ENCODE data around the gene PITPNM2. TPM values are rescaled to one million over a fixed set of nuclear protein-coding genes. Genes with fewer than 3 reads are reported as not detected.

PITPNM2 gene
- total and polyA plus RNA-seq, 9 of the 15 experiments (the other 6 are each of a cell fraction or from before 2014, with no cell fraction given), result 0.03 to 10.8 (median 2.9) TPM

DNA sequence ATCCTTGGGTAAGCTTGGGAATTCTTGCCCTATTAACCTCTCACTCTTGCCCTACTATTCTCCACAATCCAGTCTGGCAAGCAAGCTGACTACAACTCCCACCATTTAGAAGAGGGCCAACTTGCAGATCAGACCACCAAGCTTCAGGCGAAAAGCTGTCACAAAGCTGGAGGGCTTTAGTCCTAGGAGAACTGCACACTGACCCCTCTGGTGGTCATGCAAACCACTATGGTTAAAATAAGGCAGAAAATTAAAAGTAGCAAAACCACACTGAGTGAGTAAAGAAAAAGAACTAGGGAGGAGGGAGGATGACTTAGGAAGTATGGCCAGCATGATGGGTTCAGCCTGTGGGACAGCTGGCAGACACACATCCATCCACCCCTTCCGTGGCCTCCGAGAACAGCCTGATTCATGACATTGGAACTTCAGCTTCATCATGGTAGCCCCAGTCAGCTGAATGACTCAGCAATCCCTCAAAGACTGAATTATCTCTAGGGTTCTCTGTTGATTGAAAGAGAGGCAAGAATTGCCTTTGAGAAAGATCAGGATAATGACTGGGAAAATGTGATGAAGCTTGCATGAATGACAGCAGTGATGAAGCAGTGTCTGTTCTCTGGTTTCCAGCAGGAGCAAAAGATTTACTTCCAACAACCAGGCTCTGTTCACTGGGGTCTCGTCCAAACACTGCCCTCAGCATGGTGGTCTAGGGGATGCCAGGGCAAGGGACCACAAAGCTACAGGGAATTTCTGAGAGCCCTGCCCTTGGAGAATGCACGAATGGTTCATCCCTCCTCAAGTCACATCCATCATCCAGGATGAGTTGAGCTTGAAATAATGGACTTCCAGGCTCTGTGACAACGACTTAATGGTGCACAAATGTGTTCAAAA is 24.4 kb downstream of the PITPNM2 start (continued):
- no peak for TF ChIP-seq MGA (IDR thresholded peaks at IDR 0.05)
- TF ChIP-seq CHCHD3 (CRISPR knock-in tag; IDR thresholded peaks at IDR 0.05), result no peak
- TF ChIP-seq MYC (IDR thresholded peaks at IDR 0.05; ENCODE audit: low read depth, low read length), result peak; percentile 34; the same call in 1 of the 2 replicates
- no peak for TF ChIP-seq MYC (CRISPR knock-in tag; IDR thresholded peaks at IDR 0.05; ENCODE audit: borderline replicate concordance, low read depth)
- no peak for TF ChIP-seq MTF1 (CRISPR knock-in tag; IDR thresholded peaks at IDR 0.05; ENCODE audit: borderline replicate concordance)
- no peak for TF ChIP-seq ZNF174 (CRISPR knock-in tag; IDR thresholded peaks at IDR 0.05)
- TF ChIP-seq MYBL2 (IDR thresholded peaks at IDR 0.05; ENCODE audit: low read depth), result no peak
- no peak for TF ChIP-seq MYBL2 (CRISPR knock-in tag; IDR thresholded peaks at IDR 0.05; ENCODE audit: borderline replicate concordance)
- no peak for TF ChIP-seq CREB3 (tag; conservative IDR thresholded peaks at IDR 0.05; ENCODE audit: low read depth)
- TF ChIP-seq CXXC5 (CRISPR knock-in tag; IDR thresholded peaks at IDR 0.05), result no peak; the same call in 1 of the 2 replicates
- TF ChIP-seq ESRRA (IDR thresholded peaks at IDR 0.05; ENCODE audit: borderline replicate concordance, low read depth), result peak; percentile 15; the same call in 1 of the 2 replicates
- TF ChIP-seq GABPB2 (CRISPR knock-in tag; conservative IDR thresholded peaks at IDR 0.05), result no peak
- TF ChIP-seq KLF13 (tag; IDR thresholded peaks at IDR 0.05; ENCODE audit: borderline replicate concordance, low read depth), result no peak
- no peak for TF ChIP-seq TGIF2 (CRISPR knock-in tag; IDR thresholded peaks at IDR 0.05)
- TF ChIP-seq FOXK2 (conservative IDR thresholded peaks at IDR 0.05 in 1 of 2, IDR thresholded peaks at IDR 0.05 in 1 of 2; ENCODE audit: low read depth in 2 of 2), result peak; percentile 29 to 45; a peak in 2 of 4 replicates

All from K562 (cell line).